ENCODE data around the gene TUFT1. TPM values are rescaled to one million over a fixed set of nuclear protein-coding genes. Genes with fewer than 3 reads are reported as not detected.

Gene TUFT1
- total and polyA plus RNA-seq, 8 donors = 1.2 to 30.4 (median 12.3) TPM

- Histone ChIP-seq H3K27me3 (no peaks in the 10 kb centered on the region), H3K4me3 (no peak overlapping the region), H3K36me3 (peaks cover 34 to 97% (median 94%) of the 10 kb centered on the region in 4 donors), H3K4me1 (peaks cover 0 to 8% (median 2%) of the 10 kb centered on the region in 4 donors), H3K9me3 (no peaks in the 10 kb centered on the region), H3K27ac (no peak overlapping the region)
- intact Hi-C loops (cut with DNase I; ENCODE audit: low total_unique reads) = no loop called here
- WGBS, 5 donors = 93 to 97% (median 95%) methylated on average over 2 of the region's 2 CpGs
- TF ChIP-seq POLR2A (IDR thresholded peaks at IDR 0.05) (no peak), CTCF (IDR thresholded peaks at IDR 0.05) (no peak), EP300 (IDR thresholded peaks at IDR 0.05) (no peak), POLR2AphosphoS5 (IDR thresholded peaks at IDR 0.05) (no peak)
- DNase-seq = no peak
These were observed 37.1 kb downstream of the TUFT1 start for GRCh38 chr1:151577173-151577572.

GRCh38 chr1:151578941-151579340, 38.8 kb downstream of the TUFT1 start:
- intact Hi-C loops (cut with DNase I; ENCODE audit: low total_unique reads) = no loop called here
- 75 to 97% (median 89%) methylated on average over 1 of the region's 1 CpG for WGBS, 5 donors
- H3K36me3 ChIP-seq = peaks cover 32 to 94% (median 88%) of the 10 kb centered on the region in 4 donors

GRCh38 chr1:151579436-151580225, 39.5 kb downstream of the TUFT1 start:
- Histone ChIP-seq H3K36me3 (peaks cover 27 to 87% (median 81%) of the 10 kb centered on the region in 4 donors), H3K9me3 (no peaks in the 10 kb centered on the region), H3K4me3 (no peak overlapping the region), H3K27ac (no peak overlapping the region), H3K4me1 (peaks cover 0 to 10% (median 3%) of the 10 kb centered on the region in 4 donors), H3K27me3 (no peaks in the 10 kb centered on the region)
- intact Hi-C loops (cut with DNase I; ENCODE audit: low total_unique reads) = no loop called here
- no peak for DNase-seq
- no peak for TF ChIP-seq CTCF (IDR thresholded peaks at IDR 0.05)
- no peak for TF ChIP-seq POLR2AphosphoS5 (IDR thresholded peaks at IDR 0.05)
- TF ChIP-seq EP300 (IDR thresholded peaks at IDR 0.05) = no peak
- TF ChIP-seq POLR2A (IDR thresholded peaks at IDR 0.05) = no peak
- 76 to 88% (median 83%) methylated on average over 8 of the region's 8 CpGs for WGBS, 5 donors

More at GRCh38 chr1:151578941-151579340, 38.8 kb downstream of the TUFT1 start:
- Histone ChIP-seq H3K27me3 (no peaks in the 10 kb centered on the region), H3K9me3 (no peaks in the 10 kb centered on the region), H3K27ac (no peak overlapping the region), H3K4me1 (peaks cover 0 to 8% (median 4%) of the 10 kb centered on the region in 4 donors), H3K4me3 (no peak overlapping the region)
- TF ChIP-seq POLR2AphosphoS5 (IDR thresholded peaks at IDR 0.05) = no peak
- TF ChIP-seq POLR2A (IDR thresholded peaks at IDR 0.05) = no peak
- no peak for TF ChIP-seq CTCF (IDR thresholded peaks at IDR 0.05)
- TF ChIP-seq EP300 (IDR thresholded peaks at IDR 0.05) = no peak
- no peak for DNase-seq

- H3K36me3 ChIP-seq = peaks cover 27 to 69% (median 63%) of the 10 kb centered on the region in 4 donors
- WGBS, 5 donors = 66 to 78% (median 74%) methylated on average over 5 of the region's 5 CpGs
- intact Hi-C loops (cut with DNase I; ENCODE audit: low total_unique reads) = no loop called here
These were observed 41.3 kb downstream of the TUFT1 start for GRCh38 chr1:151581451-151581850.

More at GRCh38 chr1:151581451-151581850, 41.3 kb downstream of the TUFT1 start:
- DNase-seq = no peak
- Histone ChIP-seq H3K9me3 (no peaks in the 10 kb centered on the region), H3K4me3 (no peak overlapping the region), H3K27ac (no peak overlapping the region), H3K27me3 (no peaks in the 10 kb centered on the region), H3K4me1 (peaks cover 0 to 20% (median 8%) of the 10 kb centered on the region in 4 donors)
- TF ChIP-seq EP300 (IDR thresholded peaks at IDR 0.05) (no peak), POLR2A (IDR thresholded peaks at IDR 0.05) (no peak), POLR2AphosphoS5 (IDR thresholded peaks at IDR 0.05) (no peak), CTCF (IDR thresholded peaks at IDR 0.05) (no peak)

Data from stomach (tissue), 9 donors.